Measurements from ENCODE around the gene FAM89A. TPM values are rescaled to one million over a fixed set of nuclear protein-coding genes. Genes with fewer than 3 reads are reported as not detected.

Gene FAM89A
- total and polyA plus RNA-seq, 9 of the 15 experiments (the other 6 are each of a cell fraction or from before 2014, with no cell fraction given) = 8.7 to 66.2 (median 43.3) TPM

DNA sequence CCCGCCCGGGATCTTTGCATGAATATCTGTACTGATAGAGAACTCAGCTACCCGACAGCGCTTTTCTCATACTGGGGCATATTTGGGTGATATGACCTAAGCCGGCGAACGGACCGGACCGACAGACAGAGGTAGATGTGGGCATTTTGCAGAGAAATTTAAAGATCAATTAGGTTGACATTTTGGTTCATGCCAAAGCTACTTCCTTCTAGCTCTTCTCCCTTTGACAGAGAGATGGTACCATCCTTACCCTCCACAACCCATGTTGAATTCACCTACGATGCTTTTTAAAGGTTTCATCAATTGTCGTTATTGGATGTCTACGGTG lies 60.7 kb downstream of the FAM89A start (continued):
- TF ChIP-seq, protein P1, sequence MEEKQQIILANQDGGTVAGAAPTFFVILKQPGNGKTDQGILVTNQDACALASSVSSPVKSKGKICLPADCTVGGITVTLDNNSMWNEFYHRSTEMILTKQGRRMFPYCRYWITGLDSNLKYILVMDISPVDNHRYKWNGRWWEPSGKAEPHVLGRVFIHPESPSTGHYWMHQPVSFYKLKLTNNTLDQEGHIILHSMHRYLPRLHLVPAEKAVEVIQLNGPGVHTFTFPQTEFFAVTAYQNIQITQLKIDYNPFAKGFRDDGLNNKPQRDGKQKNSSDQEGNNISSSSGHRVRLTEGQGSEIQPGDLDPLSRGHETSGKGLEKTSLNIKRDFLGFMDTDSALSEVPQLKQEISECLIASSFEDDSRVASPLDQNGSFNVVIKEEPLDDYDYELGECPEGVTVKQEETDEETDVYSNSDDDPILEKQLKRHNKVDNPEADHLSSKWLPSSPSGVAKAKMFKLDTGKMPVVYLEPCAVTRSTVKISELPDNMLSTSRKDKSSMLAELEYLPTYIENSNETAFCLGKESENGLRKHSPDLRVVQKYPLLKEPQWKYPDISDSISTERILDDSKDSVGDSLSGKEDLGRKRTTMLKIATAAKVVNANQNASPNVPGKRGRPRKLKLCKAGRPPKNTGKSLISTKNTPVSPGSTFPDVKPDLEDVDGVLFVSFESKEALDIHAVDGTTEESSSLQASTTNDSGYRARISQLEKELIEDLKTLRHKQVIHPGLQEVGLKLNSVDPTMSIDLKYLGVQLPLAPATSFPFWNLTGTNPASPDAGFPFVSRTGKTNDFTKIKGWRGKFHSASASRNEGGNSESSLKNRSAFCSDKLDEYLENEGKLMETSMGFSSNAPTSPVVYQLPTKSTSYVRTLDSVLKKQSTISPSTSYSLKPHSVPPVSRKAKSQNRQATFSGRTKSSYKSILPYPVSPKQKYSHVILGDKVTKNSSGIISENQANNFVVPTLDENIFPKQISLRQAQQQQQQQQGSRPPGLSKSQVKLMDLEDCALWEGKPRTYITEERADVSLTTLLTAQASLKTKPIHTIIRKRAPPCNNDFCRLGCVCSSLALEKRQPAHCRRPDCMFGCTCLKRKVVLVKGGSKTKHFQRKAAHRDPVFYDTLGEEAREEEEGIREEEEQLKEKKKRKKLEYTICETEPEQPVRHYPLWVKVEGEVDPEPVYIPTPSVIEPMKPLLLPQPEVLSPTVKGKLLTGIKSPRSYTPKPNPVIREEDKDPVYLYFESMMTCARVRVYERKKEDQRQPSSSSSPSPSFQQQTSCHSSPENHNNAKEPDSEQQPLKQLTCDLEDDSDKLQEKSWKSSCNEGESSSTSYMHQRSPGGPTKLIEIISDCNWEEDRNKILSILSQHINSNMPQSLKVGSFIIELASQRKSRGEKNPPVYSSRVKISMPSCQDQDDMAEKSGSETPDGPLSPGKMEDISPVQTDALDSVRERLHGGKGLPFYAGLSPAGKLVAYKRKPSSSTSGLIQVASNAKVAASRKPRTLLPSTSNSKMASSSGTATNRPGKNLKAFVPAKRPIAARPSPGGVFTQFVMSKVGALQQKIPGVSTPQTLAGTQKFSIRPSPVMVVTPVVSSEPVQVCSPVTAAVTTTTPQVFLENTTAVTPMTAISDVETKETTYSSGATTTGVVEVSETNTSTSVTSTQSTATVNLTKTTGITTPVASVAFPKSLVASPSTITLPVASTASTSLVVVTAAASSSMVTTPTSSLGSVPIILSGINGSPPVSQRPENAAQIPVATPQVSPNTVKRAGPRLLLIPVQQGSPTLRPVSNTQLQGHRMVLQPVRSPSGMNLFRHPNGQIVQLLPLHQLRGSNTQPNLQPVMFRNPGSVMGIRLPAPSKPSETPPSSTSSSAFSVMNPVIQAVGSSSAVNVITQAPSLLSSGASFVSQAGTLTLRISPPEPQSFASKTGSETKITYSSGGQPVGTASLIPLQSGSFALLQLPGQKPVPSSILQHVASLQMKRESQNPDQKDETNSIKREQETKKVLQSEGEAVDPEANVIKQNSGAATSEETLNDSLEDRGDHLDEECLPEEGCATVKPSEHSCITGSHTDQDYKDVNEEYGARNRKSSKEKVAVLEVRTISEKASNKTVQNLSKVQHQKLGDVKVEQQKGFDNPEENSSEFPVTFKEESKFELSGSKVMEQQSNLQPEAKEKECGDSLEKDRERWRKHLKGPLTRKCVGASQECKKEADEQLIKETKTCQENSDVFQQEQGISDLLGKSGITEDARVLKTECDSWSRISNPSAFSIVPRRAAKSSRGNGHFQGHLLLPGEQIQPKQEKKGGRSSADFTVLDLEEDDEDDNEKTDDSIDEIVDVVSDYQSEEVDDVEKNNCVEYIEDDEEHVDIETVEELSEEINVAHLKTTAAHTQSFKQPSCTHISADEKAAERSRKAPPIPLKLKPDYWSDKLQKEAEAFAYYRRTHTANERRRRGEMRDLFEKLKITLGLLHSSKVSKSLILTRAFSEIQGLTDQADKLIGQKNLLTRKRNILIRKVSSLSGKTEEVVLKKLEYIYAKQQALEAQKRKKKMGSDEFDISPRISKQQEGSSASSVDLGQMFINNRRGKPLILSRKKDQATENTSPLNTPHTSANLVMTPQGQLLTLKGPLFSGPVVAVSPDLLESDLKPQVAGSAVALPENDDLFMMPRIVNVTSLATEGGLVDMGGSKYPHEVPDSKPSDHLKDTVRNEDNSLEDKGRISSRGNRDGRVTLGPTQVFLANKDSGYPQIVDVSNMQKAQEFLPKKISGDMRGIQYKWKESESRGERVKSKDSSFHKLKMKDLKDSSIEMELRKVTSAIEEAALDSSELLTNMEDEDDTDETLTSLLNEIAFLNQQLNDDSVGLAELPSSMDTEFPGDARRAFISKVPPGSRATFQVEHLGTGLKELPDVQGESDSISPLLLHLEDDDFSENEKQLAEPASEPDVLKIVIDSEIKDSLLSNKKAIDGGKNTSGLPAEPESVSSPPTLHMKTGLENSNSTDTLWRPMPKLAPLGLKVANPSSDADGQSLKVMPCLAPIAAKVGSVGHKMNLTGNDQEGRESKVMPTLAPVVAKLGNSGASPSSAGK (IDR thresholded peaks at IDR 0.05) = no peak
- TF ChIP-seq ZKSCAN1 (IDR thresholded peaks at IDR 0.05; ENCODE audit: low read depth, low read length) (no peak), NFE2 (IDR thresholded peaks at IDR 0.05; ENCODE audit: low read depth) (no peak), GATAD2A (IDR thresholded peaks at IDR 0.05) (no peak), CEBPG (CRISPR knock-in tag; IDR thresholded peaks at IDR 0.05) (no peak), CEBPG (tag; conservative IDR thresholded peaks at IDR 0.05 in 1 of 2, IDR thresholded peaks at IDR 0.05 in 1 of 2) (no peak), ZFP30 (CRISPR knock-in tag; IDR thresholded peaks at IDR 0.05; ENCODE audit: borderline replicate concordance) (no peak), BRCA1 (IDR thresholded peaks at IDR 0.05) (no peak), BRCA1 (CRISPR knock-in tag; IDR thresholded peaks at IDR 0.05) (no peak), NR1H2 (CRISPR knock-in tag; IDR thresholded peaks at IDR 0.05) (0 out of 2 replicates have a peak, but pooled peaks have one; percentile 40)
- TF ChIP-seq, protein P2, sequence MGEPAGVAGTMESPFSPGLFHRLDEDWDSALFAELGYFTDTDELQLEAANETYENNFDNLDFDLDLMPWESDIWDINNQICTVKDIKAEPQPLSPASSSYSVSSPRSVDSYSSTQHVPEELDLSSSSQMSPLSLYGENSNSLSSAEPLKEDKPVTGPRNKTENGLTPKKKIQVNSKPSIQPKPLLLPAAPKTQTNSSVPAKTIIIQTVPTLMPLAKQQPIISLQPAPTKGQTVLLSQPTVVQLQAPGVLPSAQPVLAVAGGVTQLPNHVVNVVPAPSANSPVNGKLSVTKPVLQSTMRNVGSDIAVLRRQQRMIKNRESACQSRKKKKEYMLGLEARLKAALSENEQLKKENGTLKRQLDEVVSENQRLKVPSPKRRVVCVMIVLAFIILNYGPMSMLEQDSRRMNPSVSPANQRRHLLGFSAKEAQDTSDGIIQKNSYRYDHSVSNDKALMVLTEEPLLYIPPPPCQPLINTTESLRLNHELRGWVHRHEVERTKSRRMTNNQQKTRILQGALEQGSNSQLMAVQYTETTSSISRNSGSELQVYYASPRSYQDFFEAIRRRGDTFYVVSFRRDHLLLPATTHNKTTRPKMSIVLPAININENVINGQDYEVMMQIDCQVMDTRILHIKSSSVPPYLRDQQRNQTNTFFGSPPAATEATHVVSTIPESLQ (CRISPR knock-in tag; IDR thresholded peaks at IDR 0.05) = no peak
- TF ChIP-seq, protein P3, sequence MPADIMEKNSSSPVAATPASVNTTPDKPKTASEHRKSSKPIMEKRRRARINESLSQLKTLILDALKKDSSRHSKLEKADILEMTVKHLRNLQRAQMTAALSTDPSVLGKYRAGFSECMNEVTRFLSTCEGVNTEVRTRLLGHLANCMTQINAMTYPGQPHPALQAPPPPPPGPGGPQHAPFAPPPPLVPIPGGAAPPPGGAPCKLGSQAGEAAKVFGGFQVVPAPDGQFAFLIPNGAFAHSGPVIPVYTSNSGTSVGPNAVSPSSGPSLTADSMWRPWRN (IDR thresholded peaks at IDR 0.05; ENCODE audit: low read depth) = peak; percentile 4; the same call in 1 of the 2 replicates
- TF ChIP-seq, protein P4, sequence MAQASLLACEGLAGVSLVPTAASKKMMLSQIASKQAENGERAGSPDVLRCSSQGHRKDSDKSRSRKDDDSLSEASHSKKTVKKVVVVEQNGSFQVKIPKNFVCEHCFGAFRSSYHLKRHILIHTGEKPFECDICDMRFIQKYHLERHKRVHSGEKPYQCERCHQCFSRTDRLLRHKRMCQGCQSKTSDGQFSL (CRISPR knock-in tag; IDR thresholded peaks at IDR 0.05) = peak; percentile 49; the same call in 1 of the 2 replicates
- TF ChIP-seq, protein P4 (tag; IDR thresholded peaks at IDR 0.05) = no peak

Measured in K562 (cell line).